ENCODE measurements around the gene SPDYE1.
"Not testable (repeated sequence)": the region's sequence is repeated elsewhere in the genome, so short reads cannot be mapped to it uniquely, and the experiment has no call there.

The SPDYE1 gene, protein sequence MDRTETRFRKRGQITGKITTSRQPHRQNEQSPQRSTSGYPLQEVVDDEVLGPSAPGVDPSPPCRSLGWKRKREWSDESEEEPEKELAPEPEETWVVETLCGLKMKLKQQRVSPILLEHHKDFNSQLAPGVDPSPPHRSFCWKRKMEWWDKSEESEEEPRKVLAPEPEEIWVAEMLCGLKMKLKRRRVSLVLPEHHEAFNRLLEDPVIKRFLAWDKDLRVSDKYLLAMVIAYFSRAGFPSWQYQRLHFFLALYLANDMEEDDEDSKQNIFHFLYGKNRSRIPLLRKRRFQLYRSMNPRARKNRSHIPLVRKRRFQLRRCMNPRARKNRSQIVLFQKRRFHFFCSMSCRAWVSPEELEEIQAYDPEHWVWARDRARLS

DNA sequence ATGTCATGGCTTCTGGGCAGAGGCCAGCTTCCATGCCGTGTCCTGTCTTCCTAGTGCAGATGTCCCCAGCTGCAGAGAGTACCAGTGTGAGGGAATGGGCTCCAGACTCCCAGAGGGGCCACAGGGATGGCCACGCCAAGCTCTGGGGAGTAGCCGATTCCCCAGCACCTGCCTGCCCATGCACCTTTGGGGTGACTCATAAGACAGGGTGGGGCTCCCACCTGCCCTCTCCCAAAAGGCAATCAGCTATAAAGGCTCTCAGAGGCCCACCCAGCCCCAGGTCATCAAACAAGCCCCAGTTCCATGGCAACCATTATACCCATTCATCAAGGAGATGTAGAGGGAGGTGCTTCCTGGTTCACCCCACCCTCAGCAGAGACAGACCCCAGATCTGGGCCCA lies at the start of gene SPDYE1:
SPDYE1 (plus strand) TSS at position 366 of the 400 bp plus-strand sequence. CDS start 2,053 bp downstream, outside the sequence.
- not testable (repeated sequence) for DNase-seq

- no peak for DNase-seq
Measured at GRCh38 chr7:43952028-43952427, 45.7 kb upstream of the SPDYE1 start.

DNA sequence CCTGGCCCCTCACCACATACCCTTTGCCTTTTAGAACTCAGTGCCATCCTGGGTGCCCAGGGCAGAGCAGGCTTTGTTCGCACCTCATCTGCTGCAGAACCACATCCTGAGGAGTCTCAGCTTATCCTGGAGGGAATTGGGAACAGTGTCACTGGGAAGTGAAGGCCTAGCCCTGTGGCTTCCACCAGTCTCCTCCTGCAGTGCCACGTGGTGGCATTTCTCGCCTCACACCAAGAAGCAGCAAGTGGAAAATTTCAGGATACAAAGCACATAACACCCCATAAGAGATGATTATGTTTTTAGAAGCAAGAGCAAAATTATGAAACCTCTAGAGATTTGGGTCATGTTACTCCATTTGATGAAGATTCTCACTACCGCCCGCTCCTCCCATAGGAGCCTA lies 44.6 kb upstream of the SPDYE1 start:
- no peak for DNase-seq

GRCh38 chr7:43954524-43955228 lies 43.0 kb upstream of the SPDYE1 start:
- DNase-seq = peak; percentile 19

DNA sequence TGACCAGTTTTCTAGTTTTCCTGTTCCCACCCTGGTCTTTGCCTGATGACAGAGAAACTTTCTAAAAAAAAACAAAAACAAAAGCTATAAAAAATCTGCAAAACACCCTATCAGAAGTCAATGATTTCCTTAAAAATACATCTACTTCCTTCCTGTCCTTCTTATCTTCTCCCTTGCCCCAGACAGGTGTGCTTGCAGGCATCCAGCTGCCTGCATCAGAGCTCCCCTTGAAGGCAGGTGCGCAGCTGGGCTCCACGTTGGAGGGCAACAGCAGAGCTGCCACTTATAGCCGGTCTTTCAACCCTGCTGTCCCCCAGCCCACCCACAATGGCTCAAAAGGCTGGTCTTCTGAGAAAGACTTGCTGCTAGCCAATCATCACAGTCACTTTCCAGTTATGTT lies 41.7 kb upstream of the SPDYE1 start:
- DNase-seq = no peak

DNA sequence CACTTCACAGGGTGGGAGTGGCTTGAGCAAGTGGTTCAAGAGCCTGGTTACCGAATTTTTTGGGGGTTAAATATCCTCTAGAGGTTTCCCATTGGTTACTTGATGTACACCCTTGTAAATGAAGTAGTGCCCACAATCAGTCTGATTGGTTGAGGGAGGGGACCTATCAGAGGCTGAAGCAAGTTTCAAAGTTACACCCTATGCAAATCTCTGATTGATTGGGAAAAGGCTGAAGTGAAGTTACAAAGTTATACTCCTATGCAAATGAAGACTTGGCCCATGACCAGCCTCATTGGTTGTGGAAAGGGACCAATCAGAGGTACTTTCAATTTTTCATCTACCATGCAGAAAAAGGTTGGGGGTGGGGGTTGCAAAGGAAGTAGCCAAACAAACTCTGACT lies 36.8 kb upstream of the SPDYE1 start:
- no peak for DNase-seq

- DNase-seq = not testable (repeated sequence)
Measured at GRCh38 chr7:43966392-43966791, 31.3 kb upstream of the SPDYE1 start.

DNA sequence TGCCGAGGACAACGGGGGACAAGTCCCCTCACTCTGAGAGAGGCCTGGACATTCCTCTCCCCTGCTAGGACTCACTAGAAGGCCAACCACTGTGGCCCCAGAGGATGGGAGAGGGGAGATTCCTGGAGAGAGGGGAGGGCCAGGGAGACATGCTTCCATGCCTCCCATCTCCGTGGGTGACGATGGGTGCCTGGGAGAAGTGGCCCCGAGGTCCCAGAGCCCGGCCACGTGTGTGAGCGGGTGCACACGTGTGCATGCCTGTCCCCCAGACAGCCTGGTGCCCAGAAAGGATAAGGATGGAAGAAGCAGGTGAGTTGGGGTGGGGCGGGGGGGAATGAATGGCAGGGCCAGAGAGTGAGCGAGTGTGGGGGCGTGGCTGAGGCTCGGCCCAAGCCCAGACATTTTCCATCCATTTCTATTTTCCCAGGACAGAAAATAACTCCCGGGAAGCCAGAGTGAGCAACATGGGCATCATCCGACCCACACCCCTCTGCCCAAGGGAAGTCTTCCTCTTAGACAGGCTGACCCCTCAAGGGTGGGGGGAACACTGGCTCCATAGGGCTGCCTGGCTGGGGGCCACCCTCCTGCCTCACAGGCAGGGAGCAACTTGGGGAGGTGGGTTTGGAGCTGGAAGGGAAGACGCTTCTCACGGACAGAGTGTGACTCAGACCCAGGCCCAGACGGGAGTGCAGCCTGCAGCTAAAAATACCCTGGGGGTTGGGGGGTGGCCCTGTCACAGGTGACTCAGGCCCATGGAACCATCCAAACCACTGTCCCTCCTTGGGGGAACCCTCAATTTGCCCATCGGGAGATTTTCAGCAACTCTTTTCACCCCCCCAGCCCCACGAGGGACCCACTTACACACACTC lies 29.3 kb upstream of the SPDYE1 start:
- not testable (repeated sequence) for DNase-seq

DNA sequence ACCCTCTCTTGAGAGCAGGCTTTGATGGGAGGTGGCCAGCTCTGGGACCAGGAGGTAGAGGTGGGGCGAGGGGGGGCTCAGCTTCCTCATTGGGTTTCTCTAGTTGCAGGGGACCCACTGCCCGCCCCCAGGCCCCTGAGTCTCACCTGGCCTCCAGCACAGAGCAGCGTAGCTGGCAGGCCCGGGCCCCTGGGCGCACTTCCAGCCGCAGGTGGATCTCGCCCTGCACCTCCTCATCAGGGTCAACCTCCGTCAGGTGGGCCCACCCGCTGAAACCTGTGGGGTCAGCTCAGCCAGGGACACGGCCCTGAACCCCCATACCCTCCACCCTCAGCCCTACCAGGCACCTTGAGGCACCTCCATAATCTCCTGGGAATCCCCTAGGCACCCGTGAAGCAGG lies 28.1 kb upstream of the SPDYE1 start:
- DNase-seq = not testable (repeated sequence)

GRCh38 chr7:43970698-43971097 lies 27.0 kb upstream of the SPDYE1 start:
- not testable (repeated sequence) for DNase-seq

DNA sequence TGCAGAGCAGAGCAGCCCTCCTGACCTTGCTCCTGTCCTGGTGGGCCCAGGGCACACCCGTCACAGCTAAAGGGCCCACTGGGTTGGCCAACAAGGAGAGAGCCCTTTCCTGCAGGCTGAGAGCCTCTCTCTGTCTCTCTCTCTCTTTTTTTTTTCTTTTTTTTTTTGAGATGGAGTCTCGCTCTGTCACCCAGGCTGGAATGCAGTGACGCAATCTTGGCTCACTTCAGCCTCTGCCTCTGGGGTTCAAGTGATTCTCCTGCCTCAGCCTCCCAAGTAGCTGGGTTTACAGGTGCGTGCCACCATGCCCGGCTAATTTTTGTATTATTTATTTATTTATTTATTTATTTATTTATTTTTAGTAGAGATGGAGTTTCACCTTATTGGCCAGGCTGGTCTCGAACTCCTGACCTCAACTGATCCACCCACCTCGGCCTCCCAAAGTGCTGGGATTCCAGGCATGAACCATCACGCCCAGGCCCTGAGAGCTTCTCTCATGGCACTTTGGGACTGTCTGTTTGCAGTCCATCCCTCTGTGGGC lies 23.6 kb upstream of the SPDYE1 start:
- not testable (repeated sequence) for DNase-seq

DNA sequence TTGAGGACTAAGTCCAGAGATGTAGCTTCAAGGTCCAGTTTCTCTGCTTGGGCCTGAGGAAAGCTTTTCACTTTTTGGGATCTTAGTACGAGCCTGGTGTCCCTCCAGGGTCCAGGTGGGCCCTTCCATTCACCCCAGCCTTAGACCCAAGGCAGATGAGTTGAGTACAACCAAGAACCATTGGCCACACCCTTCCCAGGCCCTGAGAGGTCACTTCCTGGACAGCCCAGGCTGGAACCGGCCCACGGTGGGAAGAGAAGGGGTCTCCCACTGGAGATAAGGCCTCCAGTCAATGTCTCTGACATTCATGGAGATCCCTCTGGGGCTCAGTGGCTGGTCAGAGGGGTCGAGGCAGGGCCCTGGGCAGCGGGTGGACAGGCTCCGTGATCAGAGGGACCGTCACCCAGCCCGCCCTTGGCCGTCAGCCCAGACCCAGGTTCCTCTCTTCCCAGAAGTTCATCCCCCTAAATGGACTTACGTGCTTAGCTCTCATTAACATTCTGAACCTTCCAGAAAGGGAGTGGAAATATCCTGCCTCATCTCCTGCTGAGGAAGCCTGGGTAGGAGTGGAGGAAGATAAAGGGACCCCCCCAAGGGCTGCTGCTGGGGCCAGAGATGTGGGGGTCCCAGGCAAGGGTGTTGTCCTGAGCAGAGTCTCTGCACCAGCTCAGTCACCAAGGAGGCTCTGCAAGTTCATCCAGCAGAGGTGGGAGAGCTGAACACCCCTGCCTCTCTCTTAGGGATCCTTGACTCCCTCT lies 22.8 kb upstream of the SPDYE1 start:
- DNase-seq = not testable (repeated sequence)

- no peak for DNase-seq
Measured at GRCh38 chr7:43977525-43977924, 20.2 kb upstream of the SPDYE1 start.

DNA sequence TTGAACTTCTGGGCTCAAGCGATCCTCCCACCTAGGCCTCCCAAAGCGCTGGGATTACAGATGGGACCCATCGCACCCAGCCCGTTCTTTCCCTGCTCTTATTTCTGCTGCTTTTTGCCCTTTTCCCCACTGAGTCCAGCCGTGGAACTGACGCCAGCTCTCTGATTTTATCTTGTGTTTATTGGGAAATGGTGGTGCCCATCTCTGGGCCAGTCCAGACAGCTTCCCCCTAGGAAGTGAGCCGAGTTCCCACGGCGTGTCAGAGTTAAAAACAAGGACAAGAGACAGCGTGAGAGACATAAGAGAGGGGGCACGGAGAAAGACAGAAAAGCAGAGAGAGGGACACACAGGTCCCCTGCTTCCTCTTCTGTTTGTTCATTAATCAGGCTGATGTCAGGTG lies 19.6 kb upstream of the SPDYE1 start:
- DNase-seq = not testable (repeated sequence)

DNA sequence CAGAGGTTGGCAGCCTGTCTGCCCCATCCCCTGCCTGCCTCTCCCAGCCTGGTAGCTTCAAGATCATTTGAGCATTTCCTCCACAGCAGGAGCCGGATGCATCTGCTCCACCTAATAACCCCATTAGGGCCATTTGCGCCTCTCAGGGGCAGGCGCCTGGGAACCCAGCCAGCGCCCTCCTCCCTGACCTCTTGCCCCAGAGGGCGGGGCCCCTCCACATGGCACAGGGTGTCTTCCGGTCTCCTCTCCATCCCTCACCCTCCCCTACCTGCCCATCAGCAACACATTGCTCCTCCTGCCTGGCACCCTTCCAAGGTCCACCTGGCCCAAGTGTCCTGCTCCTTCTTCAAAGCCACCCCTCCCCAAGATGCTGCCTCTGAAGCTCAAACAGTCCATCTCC lies 14.8 kb upstream of the SPDYE1 start:
- DNase-seq = not testable (repeated sequence)

DNA sequence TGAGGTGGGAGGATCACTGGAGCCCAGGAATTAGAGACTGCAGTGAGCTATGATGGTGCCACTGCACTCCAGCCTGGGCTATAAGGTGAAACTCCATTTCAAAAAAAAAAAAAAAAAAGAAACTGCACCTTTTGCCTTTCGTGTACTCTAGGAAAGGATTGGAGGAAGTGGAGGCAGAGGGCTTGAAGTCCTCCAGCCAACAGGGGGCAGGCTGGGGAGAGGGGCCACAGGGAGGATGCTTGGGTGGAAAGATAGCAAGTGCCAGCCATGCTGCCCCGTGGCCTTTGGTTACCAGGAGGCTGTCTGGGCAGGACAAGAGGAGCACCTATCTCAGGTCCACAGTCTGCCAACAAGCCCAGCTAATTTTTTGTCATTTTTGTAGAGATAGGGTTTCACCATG lies 14.0 kb upstream of the SPDYE1 start:
- not testable (repeated sequence) for DNase-seq

GRCh38 chr7:43985904-43986864 lies 11.5 kb upstream of the SPDYE1 start:
- DNase-seq = not testable (repeated sequence)

DNA sequence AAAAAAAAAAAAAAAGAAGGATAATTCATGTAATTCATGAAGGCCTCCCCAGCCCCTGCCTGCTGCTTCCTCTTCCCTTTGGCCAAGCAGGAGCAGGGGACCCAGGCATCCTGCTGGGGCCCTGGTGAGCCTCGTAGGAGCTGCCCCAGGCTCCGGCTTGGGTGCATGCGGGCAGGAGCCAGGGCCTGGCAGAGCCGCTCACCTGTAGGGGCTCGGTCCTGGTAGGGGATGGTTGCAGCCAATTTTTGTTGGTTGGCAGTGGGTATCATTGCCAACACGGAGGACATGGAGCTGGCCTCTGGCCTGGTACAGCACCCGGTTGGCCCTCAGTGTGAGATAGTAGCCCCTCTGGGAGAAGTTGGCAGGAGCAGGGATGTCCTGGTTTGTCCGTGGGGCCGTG lies 10.2 kb upstream of the SPDYE1 start:
- not testable (repeated sequence) for DNase-seq

DNA sequence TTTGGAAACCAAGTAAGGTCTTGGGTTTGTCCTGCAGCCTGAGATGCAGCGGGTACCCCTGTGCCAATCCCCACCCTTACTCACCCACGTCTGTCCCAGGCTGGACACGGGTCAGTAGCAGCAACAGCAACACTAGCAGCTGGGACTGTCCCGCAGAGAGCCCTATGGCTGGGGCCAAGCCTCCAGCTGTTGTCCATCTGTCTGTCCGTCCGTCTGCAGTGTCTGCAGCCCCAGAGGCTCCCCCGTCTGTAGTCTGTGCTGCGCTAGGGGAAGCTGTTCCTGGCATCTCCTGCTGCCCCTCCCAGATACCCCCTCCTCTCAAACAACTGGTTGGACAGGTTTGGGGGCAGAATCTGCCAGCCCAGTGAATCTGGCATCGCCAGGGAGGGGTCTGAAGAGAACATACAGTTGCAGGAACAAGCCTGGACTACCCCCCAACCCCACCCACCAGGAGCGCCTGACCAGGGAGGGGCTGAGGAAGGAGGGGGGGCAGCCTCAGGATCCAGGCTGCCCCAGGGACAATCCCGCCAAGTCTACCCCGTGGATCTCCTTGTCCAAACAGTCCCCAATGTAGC lies 7.6 kb upstream of the SPDYE1 start:
- peak; percentile 6 for DNase-seq

DNA sequence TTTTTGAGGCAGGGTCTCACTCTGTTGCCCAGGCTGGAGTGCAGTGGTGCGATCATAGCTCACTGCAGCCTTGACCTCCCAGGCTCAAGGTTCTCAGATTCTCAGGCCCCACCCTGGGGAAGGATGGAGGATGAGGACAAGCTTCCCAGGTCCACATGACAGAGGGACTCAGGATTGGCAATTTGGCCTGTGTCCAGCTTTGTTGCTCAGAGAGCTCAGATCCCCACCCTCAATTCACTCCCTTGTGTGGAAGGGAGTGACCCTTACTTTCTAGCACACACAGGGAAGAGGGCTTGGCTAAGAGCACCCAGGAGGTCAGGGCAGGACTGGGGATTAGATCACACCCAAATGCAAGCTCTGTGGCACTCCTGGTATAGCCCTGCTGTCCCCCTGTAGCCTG lies 6.9 kb upstream of the SPDYE1 start:
- DNase-seq = not testable (repeated sequence)

- DNase-seq = not testable (repeated sequence)
Measured at GRCh38 chr7:43992896-43993295, 4.8 kb upstream of the SPDYE1 start.
